Stimulated activated CD4-positive, alpha-beta T cell treated with anti-CD3 and anti-CD28 coated beads, Interleukin-2, amount 100 ng/mL, for 4 hours (primary cell): ENCODE data around the gene SCUBE1.

Experiments used
- DNase-seq: peaks from one replicate; pipeline ENCODE4 v3.0.0-alpha.2; 2020; ENCODE audit warnings: low read depth

Gene SCUBE1

GRCh38 chr22:43326331-43327156 lies 16.6 kb downstream of the SCUBE1 start:
- DNase-seq, result no peak

DNA sequence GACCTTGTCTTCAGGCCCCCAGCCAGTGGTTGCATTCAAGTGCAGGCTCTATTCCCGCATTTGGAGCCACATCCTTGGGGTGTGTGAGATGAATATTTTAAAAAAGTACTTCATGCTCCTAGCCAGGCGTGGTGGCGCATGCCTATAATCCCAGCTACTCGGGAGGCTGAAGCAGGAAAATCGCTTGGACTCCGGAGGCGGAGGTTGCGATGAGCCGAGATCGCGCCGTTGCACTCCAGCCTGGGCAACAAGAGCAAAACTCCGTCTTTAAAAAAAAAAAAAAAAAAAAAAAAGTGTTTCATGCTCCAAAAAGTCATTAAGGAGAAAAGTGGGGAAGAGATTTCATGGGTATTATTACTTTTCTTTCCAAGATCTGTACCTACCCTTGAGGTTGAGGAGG lies 18.0 kb downstream of the SCUBE1 start:
- no peak for DNase-seq

- DNase-seq, result no peak
These were observed 21.9 kb downstream of the SCUBE1 start for GRCh38 chr22:43320943-43321900.

DNA sequence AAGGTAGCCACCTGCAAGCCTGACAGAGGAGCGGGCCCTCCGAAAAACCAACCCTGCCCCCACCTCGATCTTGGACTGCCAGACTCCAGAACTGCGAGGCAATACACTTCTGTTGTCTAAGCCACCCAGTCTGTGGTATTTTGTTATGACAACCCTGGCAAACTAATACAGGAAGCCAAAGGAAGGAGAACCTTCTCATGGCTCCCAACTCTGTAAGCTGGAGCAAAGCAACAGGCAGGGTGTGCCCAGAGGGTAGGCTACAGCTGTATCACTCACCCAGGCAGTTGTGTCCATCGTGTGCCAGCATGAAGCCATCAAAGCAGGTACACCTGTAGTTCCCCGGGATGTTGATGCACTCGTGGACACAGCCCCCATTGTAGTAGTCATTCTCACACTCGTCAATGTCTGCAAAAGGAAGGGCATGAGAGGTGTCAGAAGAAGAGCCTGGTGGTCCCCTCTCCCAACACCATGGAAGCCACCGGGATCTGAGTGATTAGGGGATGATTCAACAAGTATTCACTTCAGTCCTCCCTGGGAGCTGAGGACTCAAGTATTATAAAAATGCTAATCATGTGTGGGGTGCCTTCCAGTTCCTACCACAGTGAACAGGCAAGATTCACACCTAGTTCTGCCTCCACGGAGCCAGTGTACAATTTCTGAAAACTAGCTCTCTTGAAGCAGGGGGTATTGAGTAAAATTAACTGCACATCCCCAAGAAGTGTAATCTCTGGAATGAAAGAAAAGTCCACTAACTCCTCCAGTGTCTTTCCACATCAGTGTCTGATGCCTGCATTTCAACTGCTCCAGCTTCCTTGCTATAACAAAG lies 23.3 kb downstream of the SCUBE1 start:
- no peak for DNase-seq

GRCh38 chr22:43317239-43317638 lies 25.9 kb downstream of the SCUBE1 start:
- DNase-seq, result no peak

- no peak for DNase-seq
These were observed 27.4 kb downstream of the SCUBE1 start for GRCh38 chr22:43315687-43316217.

DNA sequence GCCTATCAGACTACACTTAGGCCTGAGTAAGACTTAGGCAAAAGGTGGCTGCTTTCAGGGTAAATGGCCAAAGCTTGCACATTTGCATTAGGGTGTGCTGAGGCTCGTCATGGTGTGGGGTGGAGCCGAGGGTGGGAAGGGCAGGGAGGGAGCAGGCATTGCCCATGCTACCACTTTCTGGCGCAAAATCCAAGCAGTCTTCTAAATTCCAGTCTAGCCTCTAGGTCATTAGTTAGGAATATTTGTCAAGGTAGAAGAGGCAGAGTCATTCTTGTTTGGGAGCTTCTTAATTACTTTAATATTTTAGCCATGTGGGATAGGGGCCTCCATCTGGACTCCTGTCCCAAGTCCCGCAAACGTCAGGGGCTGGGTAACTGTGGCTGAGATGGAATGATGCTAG lies 28.6 kb downstream of the SCUBE1 start:
- DNase-seq, result no peak

DNA sequence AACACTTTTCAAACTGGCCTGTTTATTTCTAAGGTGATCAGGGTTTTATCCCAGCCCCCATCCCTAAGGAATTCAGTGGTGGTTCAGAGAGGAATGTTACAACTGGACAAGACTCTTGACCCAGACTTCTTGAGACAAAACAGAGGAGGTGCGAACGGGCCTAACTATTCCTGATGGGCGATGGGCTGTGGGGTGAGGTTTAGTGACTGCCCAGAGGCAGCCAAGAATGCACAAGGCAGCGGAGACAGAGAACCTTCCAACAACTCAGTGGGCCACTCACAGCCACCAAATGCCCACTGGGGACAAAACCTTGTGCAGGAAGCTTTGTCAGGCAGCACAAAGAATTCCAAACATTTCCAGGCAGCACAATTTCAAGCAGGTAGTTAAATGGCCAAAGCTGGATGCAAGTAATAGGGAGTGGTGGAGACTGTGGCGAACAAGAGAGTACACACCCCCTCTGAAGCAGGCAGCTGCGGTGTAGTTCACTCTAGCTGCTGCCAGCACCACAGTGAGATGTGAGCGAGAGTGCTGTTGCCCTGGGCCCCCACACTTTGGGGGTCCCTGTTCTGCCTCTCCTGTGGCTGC lies 29.2 kb downstream of the SCUBE1 start:
- DNase-seq, result no peak

DNA sequence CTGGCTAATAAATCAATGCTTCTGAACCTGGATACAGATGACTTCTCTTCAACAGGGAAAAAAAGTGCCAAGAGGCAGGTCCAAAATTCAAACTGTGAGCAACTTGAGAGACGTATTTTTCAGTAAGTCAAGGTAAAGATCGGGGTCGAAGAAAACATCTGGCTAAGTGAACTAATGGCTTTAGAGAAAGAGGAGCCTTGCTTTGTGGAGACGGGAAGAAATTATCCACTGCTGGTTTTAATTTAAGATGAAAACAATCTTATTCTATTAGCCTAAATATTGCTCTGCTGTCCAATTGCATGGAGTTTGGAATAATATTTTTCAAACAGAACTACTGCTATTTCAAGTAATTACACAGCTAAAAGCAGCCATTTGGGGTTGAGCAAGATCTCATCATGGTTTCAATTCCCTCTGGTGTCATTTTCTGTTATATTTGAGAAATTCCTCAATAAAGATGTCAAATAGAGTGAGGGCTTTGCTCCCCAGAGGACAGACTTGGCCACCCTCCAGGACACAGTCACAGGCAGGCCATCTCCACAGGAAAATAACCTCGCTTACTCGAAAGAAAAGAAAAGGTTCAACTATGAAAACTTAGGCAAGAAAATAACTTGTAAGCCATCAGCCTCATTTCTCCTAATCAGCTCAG lies 29.8 kb downstream of the SCUBE1 start:
- DNase-seq, result no peak

DNA sequence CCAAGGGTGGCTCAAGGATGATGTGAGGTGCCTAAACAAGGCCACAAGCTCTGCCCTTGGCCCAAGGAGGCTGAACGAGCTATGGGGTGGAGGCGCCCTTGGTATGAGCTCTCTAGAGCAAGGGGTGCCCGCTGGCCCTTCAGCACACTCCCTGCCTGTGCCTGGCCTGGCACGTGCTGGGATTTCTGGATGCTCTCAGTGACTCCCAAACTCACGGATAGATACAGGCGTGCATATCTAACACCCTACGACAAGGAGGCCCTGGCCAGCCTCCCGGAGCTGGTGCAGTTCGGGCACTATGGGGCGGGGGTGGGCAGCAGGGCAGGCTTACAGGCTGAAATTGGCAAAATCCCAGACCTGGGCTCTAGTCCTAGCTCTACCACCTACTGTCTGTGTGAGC lies 30.6 kb downstream of the SCUBE1 start:
- DNase-seq, result no peak

- no peak for DNase-seq
These were observed 32.4 kb downstream of the SCUBE1 start for GRCh38 chr22:43310798-43311197.

DNA sequence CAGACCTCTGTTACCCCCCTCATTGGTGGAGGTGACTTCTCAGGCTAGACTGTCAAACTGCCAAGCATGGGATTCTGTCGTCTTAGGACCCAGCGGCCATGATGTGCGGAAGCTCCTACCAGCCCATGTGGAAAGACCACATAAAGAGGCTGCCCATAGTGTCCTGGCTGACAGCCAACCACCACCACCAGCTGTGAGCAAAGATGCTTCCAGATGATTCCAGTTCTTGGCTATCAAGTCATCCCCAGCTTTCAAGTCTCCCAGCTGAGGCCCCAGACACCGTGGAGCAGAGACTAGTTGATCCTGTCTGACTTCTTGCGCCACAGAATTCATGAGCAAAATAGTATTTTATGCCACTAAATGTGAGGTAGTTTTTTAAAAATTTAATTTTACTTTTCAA lies 32.9 kb downstream of the SCUBE1 start:
- no peak for DNase-seq

GRCh38 chr22:43308836-43309235 lies 34.3 kb downstream of the SCUBE1 start:
- no peak for DNase-seq

DNA sequence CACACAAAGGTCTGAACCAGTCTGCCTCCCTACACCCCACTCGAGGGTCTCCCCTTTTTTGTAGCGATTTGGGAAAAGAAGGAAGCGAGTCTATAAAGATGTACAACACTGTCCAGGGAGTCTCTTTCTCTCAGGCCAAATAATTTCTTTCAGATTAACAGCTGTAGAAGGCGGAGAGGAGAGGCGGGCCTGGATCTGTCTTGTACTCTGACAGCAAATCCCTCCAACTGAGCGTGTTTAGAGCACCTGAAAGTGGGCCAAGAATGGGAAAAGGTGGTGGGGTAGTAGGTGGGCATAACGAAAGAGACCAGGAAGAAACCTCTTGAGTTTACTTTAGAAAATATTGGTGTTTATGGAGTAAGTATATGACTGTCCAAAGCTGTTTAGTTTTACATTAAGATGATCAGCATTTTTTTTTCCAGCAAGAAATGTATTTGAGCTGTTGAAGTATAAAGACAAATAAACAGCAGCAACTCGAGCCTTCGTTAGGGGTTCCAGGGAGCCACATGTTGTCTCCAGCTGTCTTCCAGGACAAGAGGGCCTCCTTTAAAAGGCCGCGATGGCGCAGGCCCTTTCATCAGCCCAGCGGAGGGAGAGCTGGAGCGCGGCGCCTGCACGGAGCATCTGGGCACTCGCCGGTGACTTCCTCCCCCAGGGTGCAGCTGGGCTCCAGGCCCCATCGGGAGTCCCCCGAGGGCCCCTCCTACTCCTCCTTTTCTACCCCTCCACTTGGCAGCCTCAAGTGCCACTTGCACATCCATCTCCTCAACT lies 34.9 kb downstream of the SCUBE1 start:
- DNase-seq, result no peak

GRCh38 chr22:43305806-43306205 lies 37.4 kb downstream of the SCUBE1 start:
- DNase-seq, result no peak

GRCh38 chr22:43304831-43305590 lies 38.2 kb downstream of the SCUBE1 start:
- DNase-seq, result no peak

DNA sequence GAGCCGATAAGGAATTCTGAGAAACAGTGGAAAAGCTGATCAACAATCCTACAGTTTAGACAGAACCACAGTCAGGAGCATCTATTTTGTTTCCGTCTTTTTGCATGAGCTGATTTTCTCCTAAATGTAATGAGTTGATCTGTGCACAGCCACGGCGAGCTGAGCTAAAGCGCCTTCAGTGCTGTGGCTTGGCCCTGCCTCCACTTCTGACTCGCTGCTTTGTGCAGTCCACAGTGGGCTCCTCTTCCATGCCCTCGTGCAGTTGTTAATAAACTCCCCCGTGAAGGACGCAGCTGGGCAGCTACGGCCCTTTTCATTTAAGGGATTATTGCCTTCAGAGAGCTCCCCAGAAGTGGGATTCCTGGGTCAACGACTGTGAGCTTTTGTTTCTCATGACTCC lies 39.4 kb downstream of the SCUBE1 start:
- DNase-seq, result no peak

- DNase-seq, result no peak
These were observed 40.0 kb downstream of the SCUBE1 start for GRCh38 chr22:43303166-43303565.

DNA sequence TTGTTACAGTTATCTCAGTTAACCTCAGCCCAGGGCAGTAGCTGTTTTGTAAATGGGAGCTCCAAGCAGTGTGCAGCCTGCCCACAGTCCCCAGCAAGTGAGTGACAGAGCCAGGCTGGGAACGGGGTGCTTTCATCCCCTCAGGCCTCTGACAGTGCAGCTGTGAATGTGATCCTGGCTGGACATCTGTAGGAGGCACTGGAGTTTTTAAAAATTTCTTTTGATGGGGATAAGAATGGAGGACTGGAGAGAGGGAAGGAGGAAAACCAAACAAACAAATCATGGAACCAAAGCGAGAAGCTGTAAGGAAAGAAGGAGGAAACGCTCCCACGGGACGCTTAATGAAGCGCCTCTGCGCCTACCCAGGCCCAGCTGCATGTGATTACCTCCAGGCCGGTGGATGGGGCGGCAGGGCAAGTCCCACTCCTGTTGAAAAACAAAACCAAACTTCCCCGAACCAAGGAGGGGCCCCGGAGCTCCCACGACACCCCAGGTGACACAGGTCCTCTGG lies 40.6 kb downstream of the SCUBE1 start:
- no peak for DNase-seq
